Vagina (tissue), 2 donors: ENCODE results near the gene STAP1. TPM values are rescaled to one million over a fixed set of nuclear protein-coding genes. Genes with fewer than 3 reads are reported as not detected.

Source experiments
- DNase-seq, 2 donors: peaks; one replicate each; pipeline ENCODE4 v3.0.0-alpha.2; 2017; ENCODE audit errors: extremely low spot score in 2 of 2
- H3K27ac ChIP-seq: fragments of 200-600 bp; sonication (generic); one replicate; pipeline ENCODE4 v1.5.1; 2019
- H3K27me3 ChIP-seq: fragments of 200-600 bp; sonication (generic); one replicate; pipeline ENCODE4 v1.5.1; 2019
- H3K36me3 ChIP-seq, 2 donors: fragments of 200-600 bp; sonication (generic); one replicate each; pipeline ENCODE4 v1.5.1; 2017 to 2019
- H3K4me1 ChIP-seq: fragments of 200-600 bp; sonication (generic); one replicate; pipeline ENCODE4 v1.5.1; 2019
- H3K4me3 ChIP-seq, 2 donors: fragments of 200-600 bp; sonication (generic); 1 replicate in 1 of 2; 2 replicates in 1 of 2; pipeline ENCODE4 v1.5.1; 2016 to 2019
- H3K9me3 ChIP-seq: fragments of 200-600 bp; sonication (generic); one replicate; pipeline ENCODE4 v1.5.1; 2019
- POLR2A ChIP-seq, 2 donors: fragments of 450-650 bp; IDR thresholded peaks; one replicate each; pipeline ENCODE4 v1.6.1; 2017; ENCODE audit warnings: antibody characterized with exemption in 2 of 2, mild to moderate bottlenecking in 2 of 2, moderate library complexity in 2 of 2
- POLR2AphosphoS5 ChIP-seq, 2 donors: sonication (generic); formaldehyde crosslinking; IDR thresholded peaks; one replicate each; pipeline ENCODE4 v1.9.0; 2017; ENCODE audit warnings: antibody characterized with exemption in 2 of 2, mild to moderate bottlenecking in 2 of 2, low read depth in 1 of 2; ENCODE audit not compliant: insufficient read depth in 1 of 2
- intact Hi-C: fragments of 100-400 bp; cut with DNase I; formaldehyde crosslinking; loops from one replicate; pipeline ENCODE4 v1.15.1; 2023
- total RNA-seq: library from RNA; depleted of rRNA; stranded (reverse); fragments of >200 nt; gene quantifications from one replicate; pipeline ENCODE4 v1.2.3, GENCODE V29; 2016
- TF ChIP-seq, protein P1 (sequence below), 3 experiments: fragments of 450-650 bp in 2 of 3; fragments of 200-600 bp in 1 of 3; sonication (generic) in 1 of 3; IDR thresholded peaks; one replicate each; pipeline ENCODE4 v1.5.1; 2017 to 2019; ENCODE audit warnings: antibody characterized with exemption in 3 of 3, mild to moderate bottlenecking in 2 of 3, moderate library complexity in 2 of 3

Gene STAP1
- total RNA-seq, 1 donor from 2014 or later = not detected

- Histone ChIP-seq H3K27me3 (no peaks in the 10 kb centered on the region), H3K36me3 (no peaks in the 10 kb centered on the region), H3K4me3 (no peak overlapping the region), H3K4me1 (no peaks in the 10 kb centered on the region), H3K27ac (no peak overlapping the region), H3K9me3 (no peaks in the 10 kb centered on the region)
- intact Hi-C loops = no loop called here
- no peak for TF ChIP-seq POLR2AphosphoS5 (IDR thresholded peaks at IDR 0.05; ENCODE audit: insufficient read depth in 1 of 2, low read depth in 1 of 2)
- TF ChIP-seq, protein P1, sequence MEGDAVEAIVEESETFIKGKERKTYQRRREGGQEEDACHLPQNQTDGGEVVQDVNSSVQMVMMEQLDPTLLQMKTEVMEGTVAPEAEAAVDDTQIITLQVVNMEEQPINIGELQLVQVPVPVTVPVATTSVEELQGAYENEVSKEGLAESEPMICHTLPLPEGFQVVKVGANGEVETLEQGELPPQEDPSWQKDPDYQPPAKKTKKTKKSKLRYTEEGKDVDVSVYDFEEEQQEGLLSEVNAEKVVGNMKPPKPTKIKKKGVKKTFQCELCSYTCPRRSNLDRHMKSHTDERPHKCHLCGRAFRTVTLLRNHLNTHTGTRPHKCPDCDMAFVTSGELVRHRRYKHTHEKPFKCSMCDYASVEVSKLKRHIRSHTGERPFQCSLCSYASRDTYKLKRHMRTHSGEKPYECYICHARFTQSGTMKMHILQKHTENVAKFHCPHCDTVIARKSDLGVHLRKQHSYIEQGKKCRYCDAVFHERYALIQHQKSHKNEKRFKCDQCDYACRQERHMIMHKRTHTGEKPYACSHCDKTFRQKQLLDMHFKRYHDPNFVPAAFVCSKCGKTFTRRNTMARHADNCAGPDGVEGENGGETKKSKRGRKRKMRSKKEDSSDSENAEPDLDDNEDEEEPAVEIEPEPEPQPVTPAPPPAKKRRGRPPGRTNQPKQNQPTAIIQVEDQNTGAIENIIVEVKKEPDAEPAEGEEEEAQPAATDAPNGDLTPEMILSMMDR (IDR thresholded peaks at IDR 0.05) = no peak
- TF ChIP-seq POLR2A (IDR thresholded peaks at IDR 0.05) = no peak
- DNase-seq = no peak
Measured at GRCh38 chr4:67555447-67555846, 3.1 kb upstream of the STAP1 start.

GRCh38 chr4:67556436-67556835, 2.1 kb upstream of the STAP1 start:
- TF ChIP-seq POLR2A (IDR thresholded peaks at IDR 0.05) = no peak
- TF ChIP-seq, protein P1 (IDR thresholded peaks at IDR 0.05) = no peak
- Histone ChIP-seq H3K27ac (no peak overlapping the region), H3K9me3 (no peaks in the 10 kb centered on the region), H3K27me3 (no peaks in the 10 kb centered on the region), H3K4me1 (no peaks in the 10 kb centered on the region), H3K4me3 (no peak overlapping the region), H3K36me3 (no peaks in the 10 kb centered on the region)
- intact Hi-C loops = no loop called here
- no peak for DNase-seq

DNA sequence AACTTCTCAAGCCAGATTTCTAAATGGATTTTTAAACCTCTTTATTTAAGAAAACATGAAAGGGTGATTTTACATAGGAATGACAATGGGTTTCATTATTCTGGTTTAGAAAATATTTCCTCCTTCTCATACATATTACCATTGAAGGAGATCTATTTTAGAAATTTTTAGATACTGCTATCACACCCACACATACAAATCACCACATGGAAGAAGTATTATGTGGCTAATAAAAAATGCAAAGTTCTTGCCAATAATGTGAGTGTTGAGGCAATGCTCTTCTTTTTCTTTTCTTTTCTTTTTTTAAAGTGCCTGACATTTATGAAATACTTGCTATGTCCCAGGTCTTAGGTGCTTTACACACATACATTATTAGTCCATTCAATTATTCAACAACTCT, 6.8 kb downstream of the STAP1 start:
- H3K27ac ChIP-seq = no peak overlapping the region
- no peak overlapping the region for H3K4me3 ChIP-seq
- no peaks in the 10 kb centered on the region for H3K9me3 ChIP-seq
- no peak for TF ChIP-seq POLR2A (IDR thresholded peaks at IDR 0.05)
- TF ChIP-seq, protein P1 (IDR thresholded peaks at IDR 0.05) = no peak
- no peak for TF ChIP-seq POLR2AphosphoS5 (IDR thresholded peaks at IDR 0.05; ENCODE audit: insufficient read depth in 1 of 2, low read depth in 1 of 2)
- no peaks in the 10 kb centered on the region for H3K27me3 ChIP-seq
- H3K4me1 ChIP-seq = no peaks in the 10 kb centered on the region
- H3K36me3 ChIP-seq = no peaks in the 10 kb centered on the region
- no peak for DNase-seq
- intact Hi-C loops = no loop called here

DNA sequence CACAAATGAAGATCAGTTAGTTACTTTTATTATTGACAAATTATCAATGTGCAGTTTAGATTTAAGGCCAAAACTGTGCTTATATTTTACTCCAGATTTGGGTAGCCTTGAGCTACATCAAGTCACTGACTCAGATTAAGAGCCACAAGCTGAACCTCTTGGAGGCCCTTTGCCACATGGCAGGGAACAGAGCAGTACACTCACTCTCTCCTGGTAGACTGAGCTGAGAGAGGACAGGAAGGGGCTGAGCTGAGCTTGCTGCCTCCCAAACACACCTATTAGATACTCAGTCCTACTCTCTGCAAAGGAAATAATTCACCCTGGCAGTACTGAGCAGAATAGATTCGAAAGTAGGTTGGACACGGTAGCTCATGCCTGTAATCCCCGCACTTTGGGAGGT, 7.8 kb downstream of the STAP1 start:
- Histone ChIP-seq H3K9me3 (no peaks in the 10 kb centered on the region), H3K27ac (no peak overlapping the region), H3K4me1 (no peaks in the 10 kb centered on the region), H3K36me3 (no peaks in the 10 kb centered on the region), H3K4me3 (no peak overlapping the region), H3K27me3 (no peaks in the 10 kb centered on the region)
- no peak for DNase-seq
- TF ChIP-seq, protein P1 (IDR thresholded peaks at IDR 0.05) = no peak
- TF ChIP-seq POLR2A (IDR thresholded peaks at IDR 0.05) (no peak), POLR2AphosphoS5 (IDR thresholded peaks at IDR 0.05; ENCODE audit: insufficient read depth in 1 of 2, low read depth in 1 of 2) (no peak)
- intact Hi-C loops = no loop called here

GRCh38 chr4:67568820-67569219, 10.3 kb downstream of the STAP1 start:
- TF ChIP-seq POLR2AphosphoS5 (IDR thresholded peaks at IDR 0.05; ENCODE audit: insufficient read depth in 1 of 2, low read depth in 1 of 2) (peak in 1 of 2 donors; percentile 46), POLR2A (IDR thresholded peaks at IDR 0.05) (no peak)
- TF ChIP-seq, protein P1 (IDR thresholded peaks at IDR 0.05) = no peak
- Histone ChIP-seq H3K4me3 (no peak overlapping the region), H3K27ac (no peak overlapping the region), H3K27me3 (no peaks in the 10 kb centered on the region), H3K4me1 (no peaks in the 10 kb centered on the region), H3K36me3 (no peaks in the 10 kb centered on the region), H3K9me3 (no peaks in the 10 kb centered on the region)
- intact Hi-C loops = no loop called here
- DNase-seq = no peak
